KOPT-K1 (cell line): Measurements from ENCODE around the gene NUFIP2.

Experiments used
- H3K27ac ChIP-seq: fragments of 200-600 bp; sonication (generic); 2 replicates; pipeline ENCODE4 v1.5.1; 2016; ENCODE audit warnings: antibody characterized with exemption, mild to moderate bottlenecking, low read depth, low read length; ENCODE audit not compliant: poor library complexity, severe bottlenecking
- H3K36me3 ChIP-seq: fragments of 200-600 bp; sonication (generic); 2 replicates; pipeline ENCODE4 v1.5.1; 2017; ENCODE audit warnings: antibody characterized with exemption, mild to moderate bottlenecking, low read length, moderate library complexity; ENCODE audit not compliant: insufficient read depth
- H3K9me3 ChIP-seq: fragments of 200-600 bp; sonication (generic); 2 replicates; pipeline ENCODE4 v1.5.1; 2017; ENCODE audit warnings: antibody characterized with exemption, low read length, mild to moderate bottlenecking; ENCODE audit not compliant: insufficient read depth, poor library complexity, severe bottlenecking

NUFIP2 gene

GRCh38 chr17:29253037-29253436, 40.9 kb downstream of the NUFIP2 start:
- Histone ChIP-seq H3K36me3 (peaks cover 31% of the 10 kb centered on the region), H3K27ac (no peak overlapping the region), H3K9me3 (no peaks in the 10 kb centered on the region)

- Histone ChIP-seq H3K36me3 (peaks cover 23% of the 10 kb centered on the region), H3K9me3 (no peaks in the 10 kb centered on the region), H3K27ac (no peak overlapping the region)
These were observed 41.7 kb downstream of the NUFIP2 start for GRCh38 chr17:29252101-29252791.

- Histone ChIP-seq H3K27ac (no peak overlapping the region), H3K36me3 (peaks cover 12% of the 10 kb centered on the region)
These were observed 42.8 kb downstream of the NUFIP2 start for GRCh38 chr17:29251184-29251583.

GRCh38 chr17:29250666-29251065, 43.3 kb downstream of the NUFIP2 start:
- Histone ChIP-seq H3K9me3 (no peaks in the 10 kb centered on the region), H3K36me3 (peaks cover 9% of the 10 kb centered on the region), H3K27ac (no peak overlapping the region)

More at GRCh38 chr17:29251184-29251583, 42.8 kb downstream of the NUFIP2 start:
- no peaks in the 10 kb centered on the region for H3K9me3 ChIP-seq

- no peaks in the 10 kb centered on the region for H3K36me3 ChIP-seq
These were observed 45.1 kb downstream of the NUFIP2 start for GRCh38 chr17:29248845-29249244.

GRCh38 chr17:29247219-29247618, 46.7 kb downstream of the NUFIP2 start:
- Histone ChIP-seq H3K9me3 (no peaks in the 10 kb centered on the region), H3K27ac (no peak overlapping the region)

More at GRCh38 chr17:29248845-29249244, 45.1 kb downstream of the NUFIP2 start:
- H3K27ac ChIP-seq: no peak overlapping the region
- no peaks in the 10 kb centered on the region for H3K9me3 ChIP-seq

GRCh38 chr17:29246628-29247027, 47.3 kb downstream of the NUFIP2 start, which contains the start of gene CRYBA1:
Gene CRYBA1, plus strand, starts transcription at chr17:29246859. Its CDS starts 5 bp downstream, at chr17:29246864.
- no peak within 1 kb of the TSS for H3K27ac ChIP-seq
- no peaks in the 10 kb centered on the region for H3K36me3 ChIP-seq

More at GRCh38 chr17:29247219-29247618, 46.7 kb downstream of the NUFIP2 start:
- H3K36me3 ChIP-seq: no peaks in the 10 kb centered on the region

GRCh38 chr17:29245401-29245800, 48.5 kb downstream of the NUFIP2 start:
- Histone ChIP-seq H3K27ac (no peak overlapping the region), H3K36me3 (no peaks in the 10 kb centered on the region), H3K9me3 (no peaks in the 10 kb centered on the region)

More at GRCh38 chr17:29246628-29247027, 47.3 kb downstream of the NUFIP2 start, which contains the start of gene CRYBA1:
- H3K9me3 ChIP-seq: no peaks in the 10 kb centered on the region

- no peak overlapping the region for H3K27ac ChIP-seq
- no peaks in the 10 kb centered on the region for H3K36me3 ChIP-seq
- no peaks in the 10 kb centered on the region for H3K9me3 ChIP-seq
These were observed 50.2 kb downstream of the NUFIP2 start for GRCh38 chr17:29243792-29244191.

GRCh38 chr17:29242790-29243189, 51.2 kb downstream of the NUFIP2 start:
- no peak overlapping the region for H3K27ac ChIP-seq
- H3K36me3 ChIP-seq: no peaks in the 10 kb centered on the region
- H3K9me3 ChIP-seq: no peaks in the 10 kb centered on the region

GRCh38 chr17:29242051-29242450, 51.9 kb downstream of the NUFIP2 start:
- no peaks in the 10 kb centered on the region for H3K9me3 ChIP-seq
- H3K27ac ChIP-seq: no peak overlapping the region
- H3K36me3 ChIP-seq: no peaks in the 10 kb centered on the region

GRCh38 chr17:29240968-29241963, 52.7 kb downstream of the NUFIP2 start:
- H3K36me3 ChIP-seq: no peaks in the 10 kb centered on the region
- H3K27ac ChIP-seq: no peak overlapping the region
- no peaks in the 10 kb centered on the region for H3K9me3 ChIP-seq

- no peaks in the 10 kb centered on the region for H3K9me3 ChIP-seq
- H3K27ac ChIP-seq: no peak overlapping the region
- no peaks in the 10 kb centered on the region for H3K36me3 ChIP-seq
These were observed 53.5 kb downstream of the NUFIP2 start for GRCh38 chr17:29240477-29240876.

- no peaks in the 10 kb centered on the region for H3K9me3 ChIP-seq
- no peak overlapping the region for H3K27ac ChIP-seq
- H3K36me3 ChIP-seq: no peaks in the 10 kb centered on the region
These were observed 55.7 kb downstream of the NUFIP2 start for GRCh38 chr17:29238133-29238850.
